Thymus (tissue), 11 donors: Measurements from ENCODE around the gene RASGRP1. TPM values are rescaled to one million over a fixed set of nuclear protein-coding genes. Genes with fewer than 3 reads are reported as not detected.

Experiments
- DNase-seq, 9 donors: peaks; one replicate each; pipeline ENCODE4 v3.0.0-alpha.2; 2013; ENCODE audit warnings: low spot score in 9 of 9, low read depth in 6 of 9, missing footprints in 1 of 9
- H3K27ac ChIP-seq, 2 donors: one replicate each; pipeline ENCODE4 v1.5.1; 2013; ENCODE audit warnings: control low read depth in 1 of 2, low read depth in 1 of 2, low read length in 1 of 2, mild to moderate bottlenecking in 1 of 2, moderate library complexity in 1 of 2
- H3K27me3 ChIP-seq, 2 donors: one replicate each; pipeline ENCODE4 v1.5.1; 2013; ENCODE audit warnings: low read length in 1 of 2; ENCODE audit not compliant: control insufficient read depth in 2 of 2, insufficient read depth in 1 of 2
- H3K36me3 ChIP-seq, 2 donors: one replicate each; pipeline ENCODE4 v1.5.1; 2013; ENCODE audit warnings: low read length in 1 of 2, mild to moderate bottlenecking in 1 of 2, moderate library complexity in 1 of 2; ENCODE audit not compliant: control insufficient read depth in 2 of 2, insufficient read depth in 2 of 2
- H3K4me1 ChIP-seq, 2 donors: one replicate each; pipeline ENCODE4 v1.5.1; 2013; ENCODE audit warnings: low read length in 2 of 2; ENCODE audit not compliant: control insufficient read depth in 2 of 2, insufficient read depth in 2 of 2
- H3K4me3 ChIP-seq, 2 donors: one replicate each; pipeline ENCODE4 v1.5.1; 2013; ENCODE audit warnings: low read length in 2 of 2, control low read depth in 1 of 2, mild to moderate bottlenecking in 1 of 2
- H3K9me3 ChIP-seq, 2 donors: one replicate each; pipeline ENCODE4 v1.5.1; 2013; ENCODE audit warnings: low read length in 1 of 2, mild to moderate bottlenecking in 1 of 2; ENCODE audit not compliant: control insufficient read depth in 2 of 2, insufficient read depth in 1 of 2
- WGBS: extraction: QIAGEN DNeasy Blood & Tissue Kit; methylation state at CpG from one replicate; pipeline ENCODE4 v1.1.7; 2013; 5-methylcytosine and 5-hydroxymethylcytosine counted together
- polyA plus RNA-seq: library from polyadenylated mRNA; stranded (reverse); fragments of 200-250 nt; gene quantifications from one replicate; pipeline ENCODE4 v1.2.3, GENCODE V29; 2013
- total RNA-seq: library from RNA; stranded (reverse); fragments of 120-200 nt; gene quantifications from one replicate; pipeline ENCODE4 v1.2.4, GENCODE V29; 2013
- donor health status: healthy.

Gene RASGRP1
- total and polyA plus RNA-seq, 2 donors, result 12.3 to 53.3 TPM

GRCh38 chr15:38496151-38496550 lies 68.5 kb downstream of the RASGRP1 start:
- Histone ChIP-seq H3K4me1 (no peaks in the 10 kb centered on the region), H3K27ac (no peak overlapping the region), H3K4me3 (no peak overlapping the region), H3K9me3 (no peaks in the 10 kb centered on the region), H3K36me3 (peaks cover 57 to 86% of the 10 kb centered on the region in 2 donors), H3K27me3 (no peaks in the 10 kb centered on the region)
- WGBS, result 99% methylated on average over 1 of the region's 1 CpG
- DNase-seq, result no peak

- WGBS, result 94% methylated on average over 3 of the region's 3 CpGs
- H3K4me3 ChIP-seq, result no peak overlapping the region
- H3K36me3 ChIP-seq, result peaks cover 29 to 64% of the 10 kb centered on the region in 2 donors
Observed at GRCh38 chr15:38490242-38490922, 74.2 kb downstream of the RASGRP1 start.

GRCh38 chr15:38487378-38487777 lies 77.2 kb downstream of the RASGRP1 start:
- no peaks in the 10 kb centered on the region for H3K9me3 ChIP-seq
- H3K4me3 ChIP-seq, result no peak overlapping the region
- WGBS, result 99% methylated on average over 1 of the region's 1 CpG
- DNase-seq, result no peak
- H3K36me3 ChIP-seq, result peaks cover 13 to 41% of the 10 kb centered on the region in 2 donors
- H3K4me1 ChIP-seq, result no peaks in the 10 kb centered on the region
- no peak overlapping the region for H3K27ac ChIP-seq
- H3K27me3 ChIP-seq, result no peaks in the 10 kb centered on the region

More at GRCh38 chr15:38490242-38490922, 74.2 kb downstream of the RASGRP1 start:
- Histone ChIP-seq H3K27me3 (no peaks in the 10 kb centered on the region), H3K4me1 (no peaks in the 10 kb centered on the region), H3K9me3 (no peaks in the 10 kb centered on the region), H3K27ac (no peak overlapping the region)
- DNase-seq, result no peak

- H3K4me3 ChIP-seq, result no peak overlapping the region
- no peak for DNase-seq
- peaks cover 9 to 41% of the 10 kb centered on the region in 2 donors for H3K36me3 ChIP-seq
- no peaks in the 10 kb centered on the region for H3K27me3 ChIP-seq
- no peak overlapping the region for H3K27ac ChIP-seq
- WGBS, result 71% methylated on average over 2 of the region's 2 CpGs
- H3K9me3 ChIP-seq, result no peaks in the 10 kb centered on the region
- H3K4me1 ChIP-seq, result no peaks in the 10 kb centered on the region
Observed at GRCh38 chr15:38486936-38487335, 77.7 kb downstream of the RASGRP1 start.

- Histone ChIP-seq H3K27me3 (no peaks in the 10 kb centered on the region), H3K9me3 (no peaks in the 10 kb centered on the region), H3K4me1 (no peaks in the 10 kb centered on the region), H3K36me3 (peaks cover 0 to 23% of the 10 kb centered on the region in 2 donors), H3K4me3 (no peak overlapping the region), H3K27ac (no peak overlapping the region)
- DNase-seq, result no peak
Observed at GRCh38 chr15:38482572-38482971, 82.0 kb downstream of the RASGRP1 start.

GRCh38 chr15:38481761-38482160 lies 82.9 kb downstream of the RASGRP1 start:
- Histone ChIP-seq H3K36me3 (peaks cover 2 to 24% of the 10 kb centered on the region in 2 donors), H3K4me3 (no peak overlapping the region), H3K27ac (no peak overlapping the region), H3K9me3 (no peaks in the 10 kb centered on the region), H3K27me3 (no peaks in the 10 kb centered on the region), H3K4me1 (no peaks in the 10 kb centered on the region)
- 99% methylated on average over 3 of the region's 3 CpGs for WGBS
- DNase-seq, result no peak

- no peak for DNase-seq
- WGBS, result 99% methylated on average over 5 of the region's 5 CpGs
- Histone ChIP-seq H3K4me3 (no peak overlapping the region), H3K9me3 (no peaks in the 10 kb centered on the region), H3K4me1 (no peaks in the 10 kb centered on the region), H3K27ac (no peak overlapping the region), H3K36me3 (peaks cover 3 to 23% of the 10 kb centered on the region in 2 donors), H3K27me3 (no peaks in the 10 kb centered on the region)
Observed at GRCh38 chr15:38481113-38481512, 83.5 kb downstream of the RASGRP1 start.

GRCh38 chr15:38479756-38480155 lies 84.9 kb downstream of the RASGRP1 start:
- Histone ChIP-seq H3K27ac (no peak overlapping the region), H3K4me1 (no peaks in the 10 kb centered on the region), H3K36me3 (peaks cover 7 to 28% of the 10 kb centered on the region in 2 donors), H3K27me3 (no peaks in the 10 kb centered on the region), H3K4me3 (no peak overlapping the region), H3K9me3 (no peaks in the 10 kb centered on the region)
- DNase-seq, result no peak
- whole genome bisulfite sequencing, result 98% methylated on average over 1 of the region's 1 CpG

- peaks cover 10 to 33% of the 10 kb centered on the region in 2 donors for H3K36me3 ChIP-seq
- no peaks in the 10 kb centered on the region for H3K9me3 ChIP-seq
- H3K4me1 ChIP-seq, result no peaks in the 10 kb centered on the region
- no peaks in the 10 kb centered on the region for H3K27me3 ChIP-seq
- H3K4me3 ChIP-seq, result no peak overlapping the region
- H3K27ac ChIP-seq, result no peak overlapping the region
- DNase-seq, result no peak
Observed at GRCh38 chr15:38479266-38479665, 85.3 kb downstream of the RASGRP1 start.
